DND-41 (cell line): ENCODE measurements around the gene MAP1LC3B.

ENCODE experiments used
- CTCF ChIP-seq: IDR thresholded peaks from 2 replicates; pipeline ENCODE4 v1.5.1; 2012; ENCODE audit warnings: borderline replicate concordance, low read length, moderate library complexity, mild to moderate bottlenecking; ENCODE audit not compliant: poor library complexity, severe bottlenecking; ENCODE audit errors: extremely low read depth
- EZH2 ChIP-seq: IDR thresholded peaks from 3 replicates; pipeline ENCODE4 v1.6.1; 2012; ENCODE audit warnings: borderline replicate concordance, low read depth, mild to moderate bottlenecking, moderate library complexity, low read length, inconsistent platforms; ENCODE audit not compliant: severe bottlenecking

GRCh38 chr16:87417528-87417910 lies 25.4 kb downstream of the MAP1LC3B start:
- no peak for TF ChIP-seq CTCF
- TF ChIP-seq EZH2, result no peak
